H9 (cell line): Measurements from ENCODE around the gene NFIX. TPM values are rescaled to one million over a fixed set of nuclear protein-coding genes. Genes with fewer than 3 reads are reported as not detected.
A peak's percentile ranks its signal among the peaks of the same experiment; 100 is the strongest.

Experiments used
- DNase-seq: peaks from one replicate; pipeline ENCODE4 v3.0.0-alpha.2; 2017
- H2AFZ ChIP-seq: one replicate; pipeline ENCODE4 v1.6.1; 2013; ENCODE audit warnings: mild to moderate bottlenecking, low read length, control low read depth, moderate library complexity
- H2AK5ac ChIP-seq: 2 replicates; pipeline ENCODE4 v1.6.1; 2013; ENCODE audit warnings: low read length, control low read depth, mixed read lengths; ENCODE audit not compliant: insufficient read length
- H2BK120ac ChIP-seq: one replicate; pipeline ENCODE4 v1.6.1; 2013; ENCODE audit warnings: low read depth, mild to moderate bottlenecking, low read length, control low read depth, inconsistent platforms; ENCODE audit not compliant: poor library complexity, severe bottlenecking
- H2BK12ac ChIP-seq: 2 replicates; pipeline ENCODE4 v1.6.1; 2013; ENCODE audit warnings: low read length, control low read depth, mixed read lengths, low read depth; ENCODE audit not compliant: insufficient read length
- H2BK15ac ChIP-seq: 2 replicates; pipeline ENCODE4 v1.6.1; 2013; ENCODE audit warnings: low read depth, low read length, control low read depth
- H2BK20ac ChIP-seq: one replicate; pipeline ENCODE4 v1.6.1; 2013; ENCODE audit warnings: low read depth, mild to moderate bottlenecking, low read length, control low read depth, inconsistent platforms; ENCODE audit not compliant: poor library complexity, severe bottlenecking
- H2BK5ac ChIP-seq: 2 replicates; pipeline ENCODE4 v1.6.1; 2013; ENCODE audit warnings: low read length, control low read depth, mixed read lengths; ENCODE audit not compliant: insufficient read length
- H3K14ac ChIP-seq: 2 replicates; pipeline ENCODE4 v1.6.1; 2013; ENCODE audit warnings: low read length, control low read depth; ENCODE audit not compliant: insufficient read depth
- H3K18ac ChIP-seq: 2 replicates; pipeline ENCODE4 v1.6.1; 2013; ENCODE audit warnings: low read depth, mild to moderate bottlenecking, mixed read lengths, low read length, control low read depth; ENCODE audit not compliant: insufficient read length
- H3K23ac ChIP-seq: 2 replicates; pipeline ENCODE4 v1.6.1; 2013; ENCODE audit warnings: low read length, control low read depth, mixed read lengths, low read depth; ENCODE audit not compliant: insufficient read length
- H3K23me2 ChIP-seq: 2 replicates; pipeline ENCODE4 v1.6.1; 2013; ENCODE audit warnings: low read depth, mild to moderate bottlenecking, mixed read lengths, low read length, control low read depth; ENCODE audit not compliant: insufficient read length, poor library complexity, severe bottlenecking
- H3K27ac ChIP-seq: 2 replicates; pipeline ENCODE4 v1.5.1; 2013; ENCODE audit warnings: low read length, control low read depth, mixed read lengths, low read depth; ENCODE audit not compliant: insufficient read length
- H3K27me3 ChIP-seq: 2 replicates; pipeline ENCODE4 v1.6.1; 2013; ENCODE audit warnings: low read length, control low read depth, inconsistent platforms; ENCODE audit not compliant: insufficient read depth
- H3K4ac ChIP-seq: 2 replicates; pipeline ENCODE4 v1.6.1; 2013; ENCODE audit warnings: low read depth, mild to moderate bottlenecking, control low read depth, inconsistent platforms, low read length, moderate library complexity
- H3K4me1 ChIP-seq: 2 replicates; pipeline ENCODE4 v1.6.1; 2013; ENCODE audit warnings: low read length, control low read depth, inconsistent platforms; ENCODE audit not compliant: insufficient read depth
- H3K4me2 ChIP-seq: 2 replicates; pipeline ENCODE4 v1.6.1; 2013; ENCODE audit warnings: low read length, control low read depth, mixed read lengths; ENCODE audit not compliant: insufficient read length, insufficient read depth
- H3K56ac ChIP-seq: 2 replicates; pipeline ENCODE4 v1.6.1; 2013; ENCODE audit warnings: low read depth, mild to moderate bottlenecking, mixed read lengths, low read length, control low read depth; ENCODE audit not compliant: insufficient read length
- H3K79me1 ChIP-seq: 2 replicates; pipeline ENCODE4 v1.6.1; 2013; ENCODE audit warnings: low read depth, mild to moderate bottlenecking, moderate library complexity, low read length, control low read depth, inconsistent platforms; ENCODE audit not compliant: insufficient read depth, poor library complexity, severe bottlenecking
- H3K79me2 ChIP-seq: 2 replicates; pipeline ENCODE4 v1.6.1; 2013; ENCODE audit warnings: low read length, control low read depth, inconsistent platforms; ENCODE audit not compliant: insufficient read depth
- H3K9ac ChIP-seq: 2 replicates; pipeline ENCODE4 v1.6.1; 2013; ENCODE audit warnings: low read length, control low read depth, mixed read lengths; ENCODE audit not compliant: insufficient read length; ENCODE audit errors: extremely low read depth
- H3K9me3 ChIP-seq: one replicate; pipeline ENCODE4 v1.6.1; 2013; ENCODE audit warnings: low read depth, low read length, inconsistent platforms; ENCODE audit not compliant: control insufficient read depth
- H3T11ph ChIP-seq: one replicate; pipeline ENCODE4 v1.6.1; 2013; ENCODE audit warnings: mild to moderate bottlenecking, low read length, control low read depth, inconsistent platforms
- H4K20me1 ChIP-seq: one replicate; pipeline ENCODE4 v1.6.1; 2013; ENCODE audit not compliant: control insufficient read depth, insufficient read length, insufficient read depth
- H4K5ac ChIP-seq: 2 replicates; pipeline ENCODE4 v1.6.1; 2013; ENCODE audit warnings: low read depth, mild to moderate bottlenecking, mixed read lengths, low read length, control low read depth; ENCODE audit not compliant: insufficient read length
- H4K8ac ChIP-seq: replicated peaks from 2 replicates; pipeline ENCODE4 v1.6.1; 2013; ENCODE audit warnings: low read length, control low read depth, mixed read lengths, low read depth; ENCODE audit not compliant: insufficient read length
- H4K91ac ChIP-seq: 2 replicates; pipeline ENCODE4 v1.6.1; 2013; ENCODE audit warnings: low read depth, mild to moderate bottlenecking, moderate library complexity, mixed read lengths, low read length, control low read depth; ENCODE audit not compliant: insufficient read length
- H3K27ac Mint-ChIP-seq, 3 experiments: 2 replicates in 2 of 3; 3 replicates in 1 of 3; pipeline ENCODE4 v1.8.0; 2020 to 2021; ENCODE audit warnings: mixed read lengths in 3 of 3, mild to moderate bottlenecking in 1 of 3, moderate library complexity in 1 of 3
- H3K27me3 Mint-ChIP-seq: 2 replicates; pipeline ENCODE4 v1.8.0; 2021; ENCODE audit warnings: low read depth, mild to moderate bottlenecking, moderate library complexity, mixed read lengths
- H3K36me3 Mint-ChIP-seq, 3 experiments: 2 replicates in 2 of 3; 3 replicates in 1 of 3; pipeline ENCODE4 v1.8.0; 2020 to 2021; ENCODE audit warnings: low read depth in 3 of 3, mixed read lengths in 3 of 3; ENCODE audit not compliant: insufficient read depth in 1 of 3
- H3K4me1 Mint-ChIP-seq, 2 experiments: 2 replicates each; pipeline ENCODE4 v1.8.0; 2020; ENCODE audit warnings: mixed read lengths in 2 of 2
- H3K4me3 Mint-ChIP-seq, 2 experiments: 2 replicates in 1 of 2; 3 replicates in 1 of 2; pipeline ENCODE4 v1.8.0; 2020 to 2021; ENCODE audit warnings: mild to moderate bottlenecking in 2 of 2, mixed read lengths in 2 of 2, moderate library complexity in 1 of 2
- H3K9me3 Mint-ChIP-seq, 2 experiments: 2 replicates in 1 of 2; 3 replicates in 1 of 2; pipeline ENCODE4 v1.8.0; 2020; ENCODE audit warnings: mild to moderate bottlenecking in 2 of 2, mixed read lengths in 2 of 2, moderate library complexity in 1 of 2
- CTCF ChIP-seq: fragments of 200-600 bp; sonication (generic); conservative IDR thresholded peaks from 3 replicates; pipeline ENCODE4 v1.8.0; 2021; ENCODE audit warnings: antibody characterized with exemption, mild to moderate bottlenecking
- WGBS: extraction: QIAGEN DNeasy Blood & Tissue Kit; methylation state at CpG from one replicate; pipeline ENCODE4 v1.1.7; 2013; ENCODE audit warnings: missing lambda C conversion rate, low lambda C conversion rate, mixed read lengths; ENCODE audit not compliant: insufficient read length; ENCODE audit errors: extremely low coverage; 5-methylcytosine and 5-hydroxymethylcytosine counted together
- total RNA-seq: library from RNA; stranded (reverse); gene quantifications from 2 replicates; pipeline ENCODE4 v1.2.1, GENCODE V29; 2021

NFIX gene
- total RNA-seq, 1 experiment from 2014 or later = 0.31 TPM

GRCh38 chr19:12948612-12949362 is 46.5 kb upstream of the NFIX start:
- Histone ChIP-seq H4K5ac (no peak overlapping the region), H4K91ac (no peak overlapping the region), H3K4ac (no peak overlapping the region), H3K4me1 (no peaks in the 10 kb centered on the region), H3K14ac (no peak overlapping the region), H2AFZ (no peak overlapping the region), H2BK20ac (no peak overlapping the region), H2BK5ac (no peak overlapping the region), H4K8ac (no peak overlapping the region), H3K9ac (no peak overlapping the region), H2BK12ac (no peak overlapping the region), H3K27me3 (no peaks in the 10 kb centered on the region), H3K9me3 (no peaks in the 10 kb centered on the region), H3K27ac (no peak overlapping the region), H3K23ac (no peak overlapping the region), H3K79me1 (no peaks in the 10 kb centered on the region), H2BK15ac (no peak overlapping the region), H3K56ac (no peak overlapping the region), H4K20me1 (no peaks in the 10 kb centered on the region), H3T11ph (no peak overlapping the region), H3K18ac (no peak overlapping the region), H2BK120ac (no peak overlapping the region), H2AK5ac (no peak overlapping the region), H3K4me2 (no peak overlapping the region), H3K79me2 (no peaks in the 10 kb centered on the region; the same call in 1 of the 2 replicates), H3K23me2 (no peaks in the 10 kb centered on the region)
- Mint-ChIP-seq H3K4me3 (no peak overlapping the region), H3K27ac (peak overlapping the region in 1 of 3 experiments; percentile 33; a peak in 1 of 7 replicates), H3K9me3 (0 out of 5 replicates have a peak, but pooled peaks cover 0 to 3% of the 10 kb centered on the region in 2 experiments), H3K36me3 (peaks cover 41 to 79% (median 71%) of the 10 kb centered on the region in 3 experiments), H3K27me3 (no peaks in the 10 kb centered on the region), H3K4me1 (peaks cover 15 to 28% of the 10 kb centered on the region in 2 experiments)
- no peak for DNase-seq
- no peak for TF ChIP-seq CTCF
- no CpG with 5 or more reads among the region's 30 CpGs for WGBS
